IMR-90 (cell line): ENCODE measurements around the gene CAMTA1. TPM values are rescaled to one million over a fixed set of nuclear protein-coding genes. Genes with fewer than 3 reads are reported as not detected.

ENCODE experiments used
- ATAC-seq: fragments of 200-7000 bp; cut with Tn5 transposase; 2 replicates; pipeline ENCODE4 v1.9.1; 2020; ENCODE audit warnings: low read depth, mild to moderate bottlenecking, moderate library complexity
- BruUV-seq: library from RNA; stranded (reverse); fragments of 400-500 nt; replicated peaks from 2 replicates; lab custom pipeline; 2021; lab: Mats Ljungman, UMichigan
- CTCF ChIA-PET: fragments of 300-600 bp; formaldehyde crosslinking; extraction: SDS; loops from one replicate; lab custom pipeline; 2021; ENCODE audit warnings: antibody characterized with exemption; lab: Yijun Ruan, JAX
- POLR2A ChIA-PET: fragments of 300-600 bp; sonication (Branson Sonifier 250); formaldehyde crosslinking; loops from one replicate; lab custom pipeline; 2022; ENCODE audit warnings: antibody characterized with exemption; ENCODE audit not compliant: unreplicated experiment; lab: Charles Lee
- DNase-seq: peaks from one replicate; pipeline ENCODE4 v3.0.0; 2013
- H2AFZ ChIP-seq: replicated peaks from 2 replicates; pipeline ENCODE3; 2013; ENCODE audit warnings: low read length, mild to moderate bottlenecking; ENCODE audit not compliant: poor library complexity
- H2AK5ac ChIP-seq: 2 replicates; pipeline ENCODE4 v1.6.1; 2013; ENCODE audit warnings: low read depth, low read length, inconsistent platforms
- H2AK9ac ChIP-seq: replicated peaks from 2 replicates; pipeline ENCODE3; 2013; ENCODE audit warnings: mild to moderate bottlenecking, low read depth, low read length, moderate library complexity; ENCODE audit not compliant: poor library complexity
- H2BK120ac ChIP-seq: 2 replicates; pipeline ENCODE4 v1.6.1; 2013; ENCODE audit warnings: low read depth, low read length, inconsistent platforms
- H2BK15ac ChIP-seq: 3 replicates; pipeline ENCODE4 v1.6.1; 2013; ENCODE audit warnings: low read depth, low read length, inconsistent platforms
- H2BK20ac ChIP-seq: 2 replicates; pipeline ENCODE4 v1.6.1; 2013; ENCODE audit warnings: low read depth, mild to moderate bottlenecking, inconsistent platforms, low read length, moderate library complexity
- H2BK5ac ChIP-seq: 2 replicates; pipeline ENCODE4 v1.6.1; 2013; ENCODE audit warnings: mild to moderate bottlenecking, low read depth, low read length, inconsistent platforms; ENCODE audit not compliant: poor library complexity, severe bottlenecking
- H3K14ac ChIP-seq: replicated peaks from 2 replicates; pipeline ENCODE4 v1.6.1; 2013; ENCODE audit warnings: low read depth, low read length, inconsistent platforms
- H3K18ac ChIP-seq: 2 replicates; pipeline ENCODE4 v1.6.1; 2013; ENCODE audit warnings: low read depth, low read length, control low read depth
- H3K23ac ChIP-seq: 2 replicates; pipeline ENCODE4 v1.6.1; 2013; ENCODE audit warnings: low read depth, low read length, inconsistent platforms
- H3K27ac ChIP-seq: 2 replicates; pipeline ENCODE4 v1.5.1; 2013; ENCODE audit warnings: mild to moderate bottlenecking, control low read depth, low read length; ENCODE audit not compliant: insufficient read depth
- H3K27me3 ChIP-seq: 2 replicates; pipeline ENCODE4 v1.6.1; 2013; ENCODE audit warnings: low read length; ENCODE audit not compliant: control insufficient read depth, insufficient read depth
- H3K36me3 ChIP-seq: 2 replicates; pipeline ENCODE4 v1.6.1; 2013; ENCODE audit warnings: low read length, mixed read lengths; ENCODE audit not compliant: control insufficient read depth, insufficient read depth
- H3K4ac ChIP-seq: 2 replicates; pipeline ENCODE4 v1.6.1; 2013; ENCODE audit warnings: low read depth, low read length, inconsistent platforms
- H3K4me1 ChIP-seq: 2 replicates; pipeline ENCODE4 v1.6.1; 2013; ENCODE audit warnings: low read length, mixed read lengths; ENCODE audit not compliant: control insufficient read depth, insufficient read depth
- H3K4me2 ChIP-seq: 2 replicates; pipeline ENCODE4 v1.6.1; 2013; ENCODE audit warnings: low read depth, mild to moderate bottlenecking, control low read depth, low read length, moderate library complexity
- H3K4me3 ChIP-seq: 2 replicates; pipeline ENCODE4 v1.5.1; 2013; ENCODE audit warnings: low read depth, mild to moderate bottlenecking, control low read depth, low read length, moderate library complexity; ENCODE audit not compliant: insufficient read depth
- H3K56ac ChIP-seq: 2 replicates; pipeline ENCODE4 v1.6.1; 2013; ENCODE audit warnings: low read length, inconsistent platforms; ENCODE audit not compliant: insufficient read depth; ENCODE audit errors: extremely low read depth
- H3K79me1 ChIP-seq, 2 experiments: 2 replicates each; pipeline ENCODE4 v1.6.1; 2013; ENCODE audit warnings: low read length in 2 of 2, inconsistent platforms in 1 of 2, low read depth in 1 of 2
- H3K9ac ChIP-seq: 2 replicates; pipeline ENCODE4 v1.6.1; 2013; ENCODE audit warnings: low read depth, low read length, control low read depth
- H3K9me1 ChIP-seq: 2 replicates; pipeline ENCODE4 v1.6.1; 2013; ENCODE audit warnings: low read length, inconsistent platforms; ENCODE audit not compliant: insufficient read depth
- H3K9me3 ChIP-seq: 2 replicates; pipeline ENCODE4 v1.6.1; 2013; ENCODE audit warnings: low read length; ENCODE audit not compliant: control insufficient read depth, insufficient read depth
- H4K20me1 ChIP-seq: 2 replicates; pipeline ENCODE4 v1.6.1; 2013; ENCODE audit warnings: low read length, inconsistent platforms; ENCODE audit not compliant: insufficient read depth
- H4K5ac ChIP-seq: 2 replicates; pipeline ENCODE4 v1.6.1; 2013; ENCODE audit warnings: mild to moderate bottlenecking, low read depth, low read length, control low read depth
- H4K8ac ChIP-seq, 2 experiments: 2 replicates each; pipeline ENCODE4 v1.6.1; 2013; ENCODE audit warnings: low read depth in 2 of 2, low read length in 2 of 2, control low read depth in 1 of 2, inconsistent platforms in 1 of 2
- H4K91ac ChIP-seq: 2 replicates; pipeline ENCODE4 v1.6.1; 2013; ENCODE audit warnings: low read depth, low read length, inconsistent platforms; ENCODE audit not compliant: insufficient read depth
- BHLHE40 ChIP-seq: fragments of 150-350 bp; IDR thresholded peaks from 2 replicates; pipeline ENCODE4 v1.6.1; 2016; ENCODE audit warnings: mild to moderate bottlenecking, low read depth, low read length
- CEBPB ChIP-seq: IDR thresholded peaks from 2 replicates; pipeline ENCODE4 v1.6.1; 2012; ENCODE audit warnings: low read depth, low read length, improper control_type of control experiment
- CTCF ChIP-seq: conservative IDR thresholded peaks from 2 replicates; pipeline ENCODE4 v1.5.1; 2012; ENCODE audit warnings: mild to moderate bottlenecking, low read depth, low read length, improper control_type of control experiment
- FOS ChIP-seq: fragments of 150-350 bp; IDR thresholded peaks from 2 replicates; pipeline ENCODE4 v1.6.1; 2016; ENCODE audit warnings: low read depth, low read length
- MXI1 ChIP-seq: IDR thresholded peaks from 2 replicates; pipeline ENCODE4 v1.6.1; 2012; ENCODE audit warnings: low read depth, mild to moderate bottlenecking, low read length, moderate library complexity, borderline replicate concordance
- RAD21 ChIP-seq: IDR thresholded peaks from 2 replicates; pipeline ENCODE4 v1.6.1; 2012; ENCODE audit warnings: low read length, improper control_type of control experiment
- RFX5 ChIP-seq: IDR thresholded peaks from 2 replicates; pipeline ENCODE4 v1.8.0; 2012; ENCODE audit warnings: low read depth, mild to moderate bottlenecking, low read length, moderate library complexity
- SMC3 ChIP-seq: fragments of 150-350 bp; IDR thresholded peaks from 2 replicates; pipeline ENCODE4 v1.6.1; 2016; ENCODE audit warnings: low read depth, mild to moderate bottlenecking, antibody characterized with exemption, low read length, moderate library complexity
- USF2 ChIP-seq: fragments of 150-350 bp; IDR thresholded peaks from 2 replicates; pipeline ENCODE4 v1.6.1; 2017; ENCODE audit warnings: mild to moderate bottlenecking, antibody characterized with exemption, low read length, low read depth
- WGBS, 2 experiments: methylation state at CpG; one replicate each; pipeline versions ENCODE4 v1.1.5 to v1.1.7; 2013; ENCODE audit warnings: missing lambda C conversion rate in 2 of 2; ENCODE audit not compliant: insufficient read length in 1 of 2; ENCODE audit errors: extremely low coverage in 2 of 2; 5-methylcytosine and 5-hydroxymethylcytosine counted together
- dilution Hi-C: fragments of 300-500 bp; cut with HindIII; formaldehyde crosslinking; loops from one replicate; pipeline ENCODE4 v1.14.3; 2018; ENCODE audit warnings: low sequenced_read_pairs; ENCODE audit not compliant: unreplicated experiment
- in situ Hi-C: fragments of 300-500 bp; cut with MboI; formaldehyde crosslinking; loops from 3 replicates; pipeline ENCODE4 v1.14.3; 2019; ENCODE audit warnings: low sequenced_read_pairs, inconsistent platforms, mixed read lengths
- intact Hi-C: fragments of 100-400 bp; cut with micrococcal nuclease; formaldehyde crosslinking; loops from 2 replicates; pipeline ENCODE4 v1.10.0; 2022
- polyA plus RNA-seq, 3 experiments: library from polyadenylated mRNA; depleted of rRNA; stranded (reverse); fragments of >200 nt; gene quantifications; 2 replicates each; pipeline ENCODE4 v1.2.3, GENCODE V29; 2012; ENCODE audit warnings: low replicate concordance in 1 of 3
- total RNA-seq: library from RNA; depleted of rRNA; stranded (reverse); fragments of >200 nt; gene quantifications from 2 replicates; pipeline ENCODE4 v1.2.3, GENCODE V29; 2012

The CAMTA1 gene
- total and polyA plus RNA-seq, 2 of the 4 experiments (the other 2 are of a cell fraction): 35.5 to 74.3 TPM

GRCh38 chr1:7721940-7722669, 936.9 kb downstream of the CAMTA1 start:
- peaks cover 48% of the 10 kb centered on the region for H3K27me3 ChIP-seq
- H2AK9ac ChIP-seq: no peak overlapping the region
- intact Hi-C loops (no loop called here), in situ Hi-C loops (no loop called here), dilution Hi-C loops (no loop called here)
- H3K9me1 ChIP-seq: no peaks in the 10 kb centered on the region
- BruUV-seq: no TSS peak
- H2AK5ac ChIP-seq: no peak overlapping the region
- H2BK15ac ChIP-seq: no peak overlapping the region
- 41% methylated on average over 2 of the region's 5 CpGs; no CpG with 5 or more reads in 1 of the 2 experiments for WGBS, 2 experiments
- H4K91ac ChIP-seq: no peak overlapping the region
- H3K14ac ChIP-seq: no peak overlapping the region
- ChIA-PET CTCF (interaction anchor here (1.1 kb wide), 1 partner anchor 30 kb away, joined by 5 read pairs; no protein-coding TSS in a partner anchor), POLR2A (interaction anchor here (0.6 kb wide), 1 partner anchor 616 kb away, joined by 3 read pairs; no protein-coding TSS in a partner anchor)
- no peak overlapping the region for H3K9ac ChIP-seq
- no peak overlapping the region for H3K4me2 ChIP-seq
- no peaks in the 10 kb centered on the region for H3K9me3 ChIP-seq
- no peak overlapping the region for H2BK120ac ChIP-seq
- H3K56ac ChIP-seq: no peak overlapping the region
- no peak overlapping the region for H2BK20ac ChIP-seq
- H4K20me1 ChIP-seq: no peaks in the 10 kb centered on the region
- H3K4me3 ChIP-seq: no peak overlapping the region
- no peak overlapping the region for H3K18ac ChIP-seq
- no peak overlapping the region for H3K23ac ChIP-seq
- no peak overlapping the region for H2BK5ac ChIP-seq
- H3K4me1 ChIP-seq: no peaks in the 10 kb centered on the region
- H4K8ac ChIP-seq: no peak overlapping the region
- no peak overlapping the region for H3K4ac ChIP-seq
- no peak overlapping the region for H2AFZ ChIP-seq
- no peaks in the 10 kb centered on the region for H3K79me1 ChIP-seq
- TF ChIP-seq USF2: no peak
- no peak for TF ChIP-seq RAD21
- TF ChIP-seq MXI1: no peak
- no peak for TF ChIP-seq SMC3
- no peak for TF ChIP-seq CEBPB
- no peak for TF ChIP-seq FOS
- no peak for TF ChIP-seq RFX5
- TF ChIP-seq CTCF: no peak
- no peak for TF ChIP-seq BHLHE40
- DNase-seq (no peak), ATAC-seq (no peak)
- H3K36me3 ChIP-seq: no peaks in the 10 kb centered on the region
- H4K5ac ChIP-seq: no peak overlapping the region
- no peak overlapping the region for H3K27ac ChIP-seq
